RWPE1 (cell line): ENCODE results near the gene FCRLB.
"Not testable (repeated sequence)": the region's sequence is repeated elsewhere in the genome, so short reads cannot be mapped to it uniquely, and the experiment has no call there.

Source experiments
- CTCF ChIA-PET: fragments of 350-600 bp; sonication (Branson Sonifier 250); formaldehyde crosslinking; extraction: SDS; loops from one replicate; lab custom pipeline; 2021; lab: Yijun Ruan, JAX
- POLR2A ChIA-PET: fragments of 400-600 bp; formaldehyde crosslinking; extraction: SDS; loops from one replicate; lab custom pipeline; 2020; ENCODE audit warnings: antibody characterized with exemption; ENCODE audit not compliant: low non-redundant PET; lab: Yijun Ruan, JAX
- DNase-seq: peaks from one replicate; pipeline ENCODE4 v3.0.0; 2012; ENCODE audit warnings: low spot score
- H3K27ac ChIP-seq: fragments of 450-650 bp; 2 replicates; pipeline ENCODE4 v1.5.1; 2017
- CTCF ChIP-seq: fragments of 450-650 bp; conservative IDR thresholded peaks from 2 replicates; pipeline ENCODE4 v1.5.1; 2017; ENCODE audit warnings: low read depth, mild to moderate bottlenecking

FCRLB gene

GRCh38 chr1:161719325-161719611 is 2.1 kb upstream of the FCRLB start:
- CTCF ChIA-PET, result no interaction called here
- DNase-seq, result no peak
- POLR2A ChIA-PET, result no interaction called here

GRCh38 chr1:161720422-161720821 is 922 bp upstream of the FCRLB start:
- TF ChIP-seq CTCF, result no peak
- H3K27ac ChIP-seq, result no peak overlapping the region
- ChIA-PET POLR2A (no interaction called here), CTCF (no interaction called here)
- DNase-seq, result no peak

More at GRCh38 chr1:161719325-161719611, 2.1 kb upstream of the FCRLB start:
- no peak for TF ChIP-seq CTCF
- no peak overlapping the region for H3K27ac ChIP-seq

GRCh38 chr1:161721738-161722343 is 497 bp downstream of the FCRLB start:
- POLR2A ChIA-PET, result no interaction called here
- CTCF ChIA-PET, result no interaction called here

GRCh38 chr1:161722406-161722805 is 1.1 kb downstream of the FCRLB start:
- no peak for TF ChIP-seq CTCF
- ChIA-PET POLR2A (no interaction called here), CTCF (no interaction called here)
- DNase-seq, result no peak
- H3K27ac ChIP-seq, result no peak overlapping the region; the same call in 1 of the 2 replicates

More at GRCh38 chr1:161721738-161722343, 497 bp downstream of the FCRLB start:
- no peak overlapping the region; the same call in 1 of the 2 replicates for H3K27ac ChIP-seq
- DNase-seq, result peak; percentile 43
- TF ChIP-seq CTCF, result no peak

- ChIA-PET CTCF (no interaction called here), POLR2A (no interaction called here)
- H3K27ac ChIP-seq, result no peak overlapping the region
- peak; percentile 48 for DNase-seq
- no peak for TF ChIP-seq CTCF
Measured at GRCh38 chr1:161723459-161724141, 2.3 kb downstream of the FCRLB start.

- ChIA-PET POLR2A (interaction anchor here (1.2 kb wide), 1 partner anchor 24 kb away, joined by 3 read pairs; the partner anchor contains the start of gene DUSP12), CTCF (interaction anchor here (1.8 to 1.9 kb wide), 2 partner anchors 12 to 13 kb away, joined by 7 read pairs; no protein-coding TSS in a partner anchor)
- H3K27ac ChIP-seq, result peak overlapping the region; percentile 89
- DNase-seq, result not testable (repeated sequence)
Measured at GRCh38 chr1:161725258-161725907, 4.0 kb downstream of the FCRLB start.
